GM12874 (cell line): ENCODE measurements around the gene MS4A1.
A peak's percentile ranks its signal among the peaks of the same experiment; 100 is the strongest.

Experiments
- TF ChIP-seq, protein P1 (sequence below): IDR thresholded peaks from 2 replicates; pipeline ENCODE4 v1.5.1; 2011; ENCODE audit warnings: low read depth, mild to moderate bottlenecking, control low read depth, low read length, moderate library complexity; ENCODE audit not compliant: insufficient read depth

Gene MS4A1

DNA sequence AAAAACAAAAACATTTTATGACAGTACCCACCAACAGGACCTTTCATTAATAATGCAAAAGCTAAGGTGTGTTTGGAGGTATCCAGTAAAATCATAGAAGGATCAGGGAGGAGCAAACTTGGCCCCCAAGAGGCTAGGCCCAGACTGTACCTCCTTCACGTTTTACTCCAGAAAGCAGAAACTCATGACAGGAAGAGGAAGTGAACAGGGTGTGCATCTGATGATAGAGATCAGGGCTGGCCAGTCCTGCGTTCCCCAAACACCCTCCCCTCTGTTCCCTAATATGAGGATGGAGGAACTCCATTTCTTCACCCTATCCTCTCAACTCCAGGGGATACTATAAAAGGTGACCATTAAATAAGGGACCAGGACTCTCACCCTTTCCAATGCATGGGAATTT, 26.7 kb downstream of the MS4A1 start:
- TF ChIP-seq, protein P1, sequence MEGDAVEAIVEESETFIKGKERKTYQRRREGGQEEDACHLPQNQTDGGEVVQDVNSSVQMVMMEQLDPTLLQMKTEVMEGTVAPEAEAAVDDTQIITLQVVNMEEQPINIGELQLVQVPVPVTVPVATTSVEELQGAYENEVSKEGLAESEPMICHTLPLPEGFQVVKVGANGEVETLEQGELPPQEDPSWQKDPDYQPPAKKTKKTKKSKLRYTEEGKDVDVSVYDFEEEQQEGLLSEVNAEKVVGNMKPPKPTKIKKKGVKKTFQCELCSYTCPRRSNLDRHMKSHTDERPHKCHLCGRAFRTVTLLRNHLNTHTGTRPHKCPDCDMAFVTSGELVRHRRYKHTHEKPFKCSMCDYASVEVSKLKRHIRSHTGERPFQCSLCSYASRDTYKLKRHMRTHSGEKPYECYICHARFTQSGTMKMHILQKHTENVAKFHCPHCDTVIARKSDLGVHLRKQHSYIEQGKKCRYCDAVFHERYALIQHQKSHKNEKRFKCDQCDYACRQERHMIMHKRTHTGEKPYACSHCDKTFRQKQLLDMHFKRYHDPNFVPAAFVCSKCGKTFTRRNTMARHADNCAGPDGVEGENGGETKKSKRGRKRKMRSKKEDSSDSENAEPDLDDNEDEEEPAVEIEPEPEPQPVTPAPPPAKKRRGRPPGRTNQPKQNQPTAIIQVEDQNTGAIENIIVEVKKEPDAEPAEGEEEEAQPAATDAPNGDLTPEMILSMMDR: no peak

DNA sequence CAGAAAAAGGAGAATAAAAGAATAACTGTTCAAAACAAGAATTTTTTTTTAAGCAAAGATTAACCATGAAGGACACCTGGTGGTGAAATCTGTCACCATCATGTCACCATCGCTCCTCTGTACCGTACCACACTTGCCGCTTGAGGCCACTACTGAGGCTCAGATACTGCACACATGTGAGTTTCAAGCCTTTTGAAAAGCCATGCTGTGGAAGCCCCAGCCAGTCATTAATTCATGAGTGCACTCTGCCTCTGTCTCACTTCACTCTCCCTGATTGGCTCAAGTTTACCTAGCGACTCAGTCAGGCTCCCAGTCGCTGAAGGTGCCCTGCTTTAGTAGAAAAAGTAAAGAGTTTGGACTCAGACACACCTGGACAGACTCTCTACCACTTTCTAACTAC, 30.3 kb downstream of the MS4A1 start:
- TF ChIP-seq, protein P1: peak; percentile 72

DNA sequence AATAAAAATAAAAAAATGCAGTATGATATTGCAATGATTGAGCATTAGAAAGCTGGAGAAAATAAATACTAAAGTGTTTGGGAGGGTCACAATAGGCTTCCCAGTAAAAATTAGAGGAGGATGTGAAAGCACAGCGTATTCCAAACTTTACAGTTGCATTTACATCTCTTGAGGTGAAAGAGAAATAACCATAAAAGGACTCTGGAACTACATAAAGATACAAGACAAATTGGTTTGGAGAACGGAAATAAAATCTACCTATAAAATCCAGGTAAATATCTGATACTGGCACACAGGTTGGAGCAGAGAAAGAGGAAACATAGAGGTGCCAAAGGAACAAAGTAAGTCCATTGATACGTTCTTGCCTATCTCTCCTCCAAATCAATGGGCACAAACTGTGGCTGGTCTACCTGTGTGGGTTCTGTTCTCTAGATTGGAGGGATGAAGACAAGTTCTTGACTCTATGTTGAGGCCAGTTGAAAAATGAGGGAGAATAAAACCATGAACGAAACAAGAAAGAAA, 36.9 kb downstream of the MS4A1 start, which contains the start of gene MS4A12:
TSS of gene MS4A12 (plus strand) at position 291 of the 522 bp plus-strand sequence. CDS start 4,541 bp downstream, outside the sequence.
- TF ChIP-seq, protein P1: no peak

DNA sequence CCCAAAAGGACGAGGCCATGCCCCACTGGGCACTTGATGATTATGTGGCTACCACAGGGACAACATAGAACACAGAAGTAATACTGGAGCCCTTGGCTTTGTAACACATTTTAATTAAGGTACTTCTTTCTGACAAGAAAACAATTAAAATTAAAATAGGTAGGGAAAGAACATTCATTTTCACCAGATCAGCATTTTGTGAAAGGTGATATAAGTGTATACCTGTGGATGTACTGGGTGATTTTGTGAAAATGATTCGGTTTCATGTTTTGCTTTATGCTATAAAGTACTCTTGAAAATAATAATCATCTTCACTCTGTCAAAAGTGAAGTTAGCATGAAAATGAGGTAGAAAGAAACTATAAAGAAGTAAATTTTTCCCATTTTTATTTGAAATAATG, 37.8 kb downstream of the MS4A1 start:
- TF ChIP-seq, protein P1: no peak

GRCh38 chr11:60498399-60498798, 42.8 kb downstream of the MS4A1 start:
- TF ChIP-seq, protein P1: no peak

GRCh38 chr11:60498853-60499252, 43.2 kb downstream of the MS4A1 start:
- TF ChIP-seq, protein P1: no peak

- TF ChIP-seq, protein P1: no peak
These were observed 44.7 kb downstream of the MS4A1 start for GRCh38 chr11:60500276-60500910.
